ENCODE data around the gene RPP14.

RPP14 gene

GRCh38 chr3:58356054-58356453 is 50.0 kb downstream of the RPP14 start:
- no peak for DNase-seq (ENCODE audit: low spot score)

- DNase-seq (ENCODE audit: low spot score), result no peak
Observed at GRCh38 chr3:58357402-58357801, 51.4 kb downstream of the RPP14 start.

GRCh38 chr3:58358092-58358491 is 52.0 kb downstream of the RPP14 start:
- DNase-seq (ENCODE audit: low spot score), result no peak

- DNase-seq (ENCODE audit: low spot score), result no peak
Observed at GRCh38 chr3:58358808-58359207, 52.8 kb downstream of the RPP14 start.

GRCh38 chr3:58359621-58360020 is 53.6 kb downstream of the RPP14 start:
- DNase-seq (ENCODE audit: low spot score), result no peak

GRCh38 chr3:58361866-58362265 is 55.8 kb downstream of the RPP14 start:
- no peak for DNase-seq (ENCODE audit: low spot score)

GRCh38 chr3:58366699-58367098 is 60.7 kb downstream of the RPP14 start:
- no peak for DNase-seq (ENCODE audit: low spot score)

GRCh38 chr3:58369038-58369437 is 63.0 kb downstream of the RPP14 start:
- no peak for DNase-seq (ENCODE audit: low spot score)
